HG03442 (cell line): ENCODE results near the gene ENTHD1.
A peak's percentile ranks its signal among the peaks of the same experiment; 100 is the strongest.
"Not testable (repeated sequence)": the region's sequence is repeated elsewhere in the genome, so short reads cannot be mapped to it uniquely, and the experiment has no call there.

ENCODE experiments used
- ATAC-seq: cut with Tn5 transposase; IDR thresholded peaks from one replicate; pipeline ENCODE4 v1.9.1; 2021; ENCODE audit warnings: mild to moderate bottlenecking, moderate library complexity; ENCODE audit not compliant: unreplicated experiment

Gene ENTHD1

GRCh38 chr22:39851606-39852315 is 41.8 kb downstream of the ENTHD1 start:
- no peak for ATAC-seq

- ATAC-seq = no peak
Measured at GRCh38 chr22:39847477-39847876, 46.1 kb downstream of the ENTHD1 start.

DNA sequence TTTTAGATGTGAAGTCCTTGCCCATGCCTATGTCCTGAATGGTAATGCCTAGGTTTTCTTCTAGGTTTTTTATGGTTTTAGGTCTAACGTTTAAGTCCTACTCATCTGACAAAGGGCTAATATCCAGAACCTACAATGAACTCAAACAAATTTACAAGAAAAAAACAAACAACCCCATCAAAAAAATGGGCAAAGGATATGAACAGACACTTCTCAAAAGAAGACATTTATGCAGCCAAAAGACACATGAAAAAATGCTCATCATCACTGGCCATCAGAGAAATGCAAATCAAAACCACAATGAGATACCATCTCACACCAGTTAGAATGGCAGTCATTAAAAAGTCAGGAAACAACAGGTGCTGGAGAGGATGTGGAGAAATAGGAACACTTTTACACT is 47.0 kb downstream of the ENTHD1 start:
- not testable (repeated sequence) for ATAC-seq

- no peak for ATAC-seq
Measured at GRCh38 chr22:39845529-39845928, 48.0 kb downstream of the ENTHD1 start.

GRCh38 chr22:39839917-39840510 is 53.5 kb downstream of the ENTHD1 start:
- no peak for ATAC-seq

- no peak for ATAC-seq
Measured at GRCh38 chr22:39839204-39839603, 54.4 kb downstream of the ENTHD1 start.

GRCh38 chr22:39833610-39834009 is 60.0 kb downstream of the ENTHD1 start:
- no peak for ATAC-seq

GRCh38 chr22:39833093-39833492 is 60.5 kb downstream of the ENTHD1 start:
- no peak for ATAC-seq

DNA sequence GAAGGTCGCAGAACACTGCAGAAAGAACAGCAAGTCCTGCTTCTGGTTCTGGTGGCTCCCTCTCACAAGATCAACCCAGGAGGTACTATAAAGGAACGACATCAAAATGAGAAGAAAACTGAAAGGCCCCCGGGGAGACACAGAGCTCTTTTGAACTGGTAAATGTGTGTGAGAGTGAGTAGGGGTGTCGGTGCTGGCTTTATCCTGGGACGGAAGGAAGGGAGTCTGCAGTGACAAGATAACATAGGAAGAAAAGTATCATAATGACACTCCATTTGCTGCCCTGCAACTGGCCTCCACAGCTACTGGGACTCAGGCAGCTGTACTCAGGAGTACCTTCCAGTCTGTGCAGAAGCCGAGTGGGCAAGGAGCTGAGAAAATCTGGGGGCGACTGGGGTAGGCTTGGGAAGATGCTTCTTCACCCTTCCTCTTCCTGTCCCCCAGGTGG is 60.9 kb downstream of the ENTHD1 start:
- ATAC-seq = no peak

DNA sequence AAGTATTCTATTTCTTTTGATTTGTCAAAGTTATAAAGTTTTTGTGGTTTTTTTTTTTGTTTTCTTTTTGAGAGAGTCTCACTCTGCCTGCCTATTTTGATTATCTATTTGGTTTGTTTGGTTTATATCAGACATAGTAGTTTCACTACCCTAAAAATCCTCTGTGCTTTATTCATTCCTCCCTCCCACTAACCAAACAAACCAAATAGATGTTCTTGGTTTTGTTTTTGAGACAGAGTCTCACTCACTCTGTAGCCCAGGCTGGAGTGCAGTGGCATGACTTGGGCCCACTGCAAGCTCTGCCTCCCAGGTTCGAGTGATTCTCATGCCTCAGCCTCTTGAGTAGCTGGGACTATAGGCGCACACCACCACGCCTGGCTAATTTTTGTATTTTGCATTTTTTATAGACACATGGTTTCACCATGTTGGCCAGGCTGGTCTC is 67.9 kb downstream of the ENTHD1 start:
- peak; percentile 78 for ATAC-seq

DNA sequence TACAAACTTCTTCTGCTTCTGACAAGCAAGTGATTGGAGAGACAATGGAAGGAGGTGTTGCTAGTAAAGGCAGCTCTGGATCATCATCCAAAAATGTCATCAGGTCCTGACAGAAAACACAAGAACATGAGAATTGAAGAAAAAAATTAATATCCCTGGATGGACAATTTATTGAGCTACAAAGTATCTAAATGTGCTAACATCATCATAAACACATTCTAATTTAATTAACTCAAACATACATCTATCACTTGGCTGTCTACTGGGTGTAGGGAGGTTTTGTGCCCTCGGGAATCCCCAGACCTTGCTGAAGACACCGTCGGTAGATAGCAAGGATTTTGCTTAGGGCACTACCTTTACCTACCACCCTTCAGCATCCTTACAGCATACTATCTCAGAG is 72.6 kb downstream of the ENTHD1 start:
- no peak for ATAC-seq

- no peak for ATAC-seq
Measured at GRCh38 chr22:39820256-39820655, 73.3 kb downstream of the ENTHD1 start.

- no peak for ATAC-seq
Measured at GRCh38 chr22:39819429-39819828, 74.1 kb downstream of the ENTHD1 start.

- no peak for ATAC-seq
Measured at GRCh38 chr22:39818094-39818493, 75.5 kb downstream of the ENTHD1 start.

DNA sequence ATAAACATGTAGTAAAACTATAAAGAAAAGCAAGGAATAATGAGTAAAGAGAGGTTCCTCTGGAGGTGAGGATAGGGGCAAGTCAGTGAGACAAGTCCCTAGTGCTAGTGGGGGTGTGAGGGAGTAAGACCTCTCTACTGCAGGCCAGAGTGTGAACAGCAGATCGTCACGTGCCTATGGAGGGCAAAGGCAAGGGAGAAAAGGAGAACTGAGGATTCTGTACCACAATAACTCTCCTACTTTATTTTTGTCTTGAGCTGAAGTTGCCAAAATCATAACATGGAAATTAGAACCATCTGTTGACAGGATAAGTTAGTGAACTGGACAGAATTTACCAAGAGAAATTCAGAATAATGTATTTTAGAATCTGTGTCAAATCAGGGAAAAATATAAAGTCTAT is 77.6 kb downstream of the ENTHD1 start:
- no peak for ATAC-seq

- ATAC-seq = no peak
Measured at GRCh38 chr22:39814899-39815298, 78.7 kb downstream of the ENTHD1 start.

DNA sequence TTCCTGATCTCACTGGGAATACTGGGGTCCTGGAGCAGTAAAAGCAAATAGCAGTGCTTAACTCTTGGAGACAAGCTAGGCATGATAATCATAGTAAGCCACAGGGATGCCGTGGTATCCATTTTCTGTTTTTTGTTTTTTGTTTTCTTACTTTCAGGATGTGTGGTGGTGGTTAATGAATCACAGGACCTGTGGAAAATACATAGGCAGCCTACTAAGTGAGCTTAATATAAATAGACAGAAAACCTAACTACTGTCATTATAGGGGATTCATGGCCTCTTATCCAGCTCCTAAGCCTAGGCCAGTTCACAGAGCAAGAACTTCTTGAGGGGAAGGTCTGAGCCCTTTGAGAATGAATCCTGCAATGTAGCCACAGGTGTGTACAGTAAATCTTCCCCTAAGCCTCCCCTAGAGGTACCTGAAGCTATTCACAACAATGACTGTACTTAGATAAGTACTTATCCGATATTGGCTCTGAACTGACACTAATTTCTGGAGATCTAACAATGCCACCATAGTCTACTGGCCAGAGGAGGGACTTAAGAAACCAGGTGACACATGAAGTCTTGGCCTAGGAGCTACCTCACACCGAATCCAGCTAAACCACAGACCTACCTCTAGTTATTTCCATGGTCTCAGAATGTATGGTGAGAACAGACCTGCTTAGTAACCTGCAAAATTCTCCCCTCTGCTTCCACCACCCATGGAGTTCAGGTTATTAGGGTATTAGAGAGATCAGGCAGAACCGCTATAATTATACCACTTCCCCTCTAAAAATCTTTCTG is 83.6 kb downstream of the ENTHD1 start:
- no peak for ATAC-seq

DNA sequence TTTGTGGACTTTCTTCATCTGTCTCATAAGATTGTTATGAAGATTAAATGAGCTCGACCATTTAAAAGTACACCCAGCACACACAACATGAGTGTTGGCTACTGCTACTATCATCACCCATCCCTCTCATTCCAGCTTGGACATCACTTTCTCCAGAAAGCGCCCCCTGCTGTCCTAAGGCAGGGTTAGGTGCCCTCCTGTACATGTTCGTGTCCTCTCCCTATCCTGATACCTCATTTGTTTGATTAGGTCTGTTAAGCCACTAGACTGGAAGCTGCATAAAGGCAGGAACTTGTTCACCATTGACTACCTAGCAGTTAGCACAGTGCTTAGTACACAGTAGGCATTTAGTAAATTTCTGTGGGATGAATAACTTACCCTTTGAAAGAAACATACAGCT is 85.5 kb downstream of the ENTHD1 start:
- no peak for ATAC-seq

DNA sequence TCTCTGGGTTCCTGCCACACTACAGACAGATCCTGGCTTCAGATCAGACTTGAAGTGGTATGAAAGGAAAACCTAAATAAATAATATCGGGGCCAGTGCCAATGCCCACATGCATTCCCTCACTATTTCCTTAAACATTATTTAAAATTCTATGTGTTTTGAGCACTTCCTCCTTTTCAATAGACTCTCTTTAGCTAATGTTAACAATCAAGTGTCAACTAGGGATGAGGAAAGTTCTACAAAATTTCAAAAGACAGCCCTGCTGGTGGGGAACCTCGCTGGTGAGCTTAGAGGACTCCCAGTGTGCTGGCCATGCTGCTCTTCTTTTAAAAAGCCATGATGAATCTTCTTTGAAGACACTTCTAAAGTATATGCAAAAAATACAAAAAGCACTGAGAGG is 87.5 kb downstream of the ENTHD1 start:
- ATAC-seq = no peak

DNA sequence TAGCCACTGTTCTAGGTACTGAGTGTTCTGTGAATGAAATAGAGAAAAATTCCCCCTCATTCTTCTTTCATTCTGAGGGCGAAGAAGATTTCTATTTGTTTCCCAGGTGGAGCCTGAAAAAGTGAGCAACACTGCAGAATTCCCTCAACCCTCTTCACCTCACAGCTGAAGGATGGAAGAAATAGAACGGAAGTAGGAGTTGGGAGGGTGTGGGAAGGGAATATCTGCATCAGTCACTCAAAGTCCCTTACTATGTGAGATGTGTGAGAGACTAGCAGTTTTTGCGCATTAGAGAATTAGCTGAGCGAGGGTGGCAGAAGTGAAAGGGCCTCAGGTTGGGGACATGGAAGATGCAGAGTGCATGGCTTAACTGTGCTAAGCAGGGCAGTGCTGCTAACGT is 88.4 kb downstream of the ENTHD1 start:
- ATAC-seq = no peak

DNA sequence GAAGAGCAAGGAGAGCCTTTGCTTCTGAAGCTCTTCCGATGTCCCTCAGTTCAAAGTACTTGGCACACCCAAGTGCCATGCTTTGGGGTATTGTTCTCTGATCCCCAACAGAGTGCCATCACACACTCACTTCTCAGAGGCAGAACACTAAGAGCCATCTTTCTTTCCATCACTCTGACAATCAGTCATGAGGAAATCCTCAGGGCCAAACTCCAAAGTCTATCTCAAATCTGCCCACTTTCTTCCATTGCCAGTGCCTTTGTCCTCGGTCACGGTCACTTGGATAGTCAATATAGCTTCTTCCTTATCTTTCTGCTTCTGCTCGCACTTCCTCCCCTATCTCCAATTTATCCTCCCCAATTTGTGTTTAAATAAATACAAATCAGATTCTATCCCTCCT is 90.9 kb downstream of the ENTHD1 start:
- ATAC-seq = no peak
